Fibroblast of skin of left biceps (primary cell): ENCODE results near the gene CLSTN2.

Source experiments
- DNase-seq, 2 experiments: peaks; one replicate each; pipeline ENCODE4 v3.0.0-alpha.2; 2013; ENCODE audit warnings: low read depth in 2 of 2

The CLSTN2 gene

GRCh38 chr3:140148824-140149390, 213.9 kb downstream of the CLSTN2 start:
- DNase-seq = no peak

DNA sequence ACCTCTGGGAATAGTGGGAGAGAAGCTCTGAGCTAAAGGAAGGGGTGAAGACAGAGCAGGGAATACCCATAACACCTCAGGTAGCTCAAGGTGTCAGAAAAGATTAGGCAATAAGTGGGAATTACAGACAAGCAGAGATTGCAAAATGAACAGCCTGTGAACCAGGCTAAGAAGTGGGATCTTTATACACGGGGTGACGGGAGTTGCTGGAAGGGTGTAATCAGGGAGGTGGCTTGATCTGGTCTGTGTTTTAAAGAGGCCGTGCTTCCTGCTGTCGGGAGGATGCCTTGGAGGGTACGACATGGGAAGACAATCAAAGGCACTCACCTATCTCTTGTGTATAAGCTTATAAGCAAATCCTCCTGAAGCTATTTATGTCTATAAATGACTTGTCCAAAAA, 216.3 kb downstream of the CLSTN2 start:
- no peak for DNase-seq

- DNase-seq = no peak
Observed at GRCh38 chr3:140152851-140153639, 218.1 kb downstream of the CLSTN2 start.

- DNase-seq = no peak
Observed at GRCh38 chr3:140153736-140154135, 218.8 kb downstream of the CLSTN2 start.

DNA sequence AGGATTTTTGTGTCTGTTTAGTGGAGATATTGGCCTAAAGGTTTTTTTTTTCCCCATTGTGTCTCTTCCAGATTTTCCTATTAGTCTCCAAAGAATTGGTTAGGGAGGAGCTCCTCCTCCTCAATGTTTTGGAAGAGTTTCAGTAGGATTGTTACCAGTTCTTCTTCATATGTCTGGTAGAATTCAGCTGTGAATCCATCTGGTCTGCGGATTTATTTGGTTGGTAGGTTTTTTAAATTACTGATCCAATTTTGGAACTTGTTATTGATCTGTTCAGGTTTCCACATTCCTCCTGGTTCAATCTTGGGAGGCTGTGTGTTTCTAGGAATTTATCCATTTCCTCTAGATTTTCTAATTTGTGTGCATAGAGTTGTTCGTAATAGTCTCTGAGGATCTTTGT, 222.2 kb downstream of the CLSTN2 start:
- DNase-seq = no peak

DNA sequence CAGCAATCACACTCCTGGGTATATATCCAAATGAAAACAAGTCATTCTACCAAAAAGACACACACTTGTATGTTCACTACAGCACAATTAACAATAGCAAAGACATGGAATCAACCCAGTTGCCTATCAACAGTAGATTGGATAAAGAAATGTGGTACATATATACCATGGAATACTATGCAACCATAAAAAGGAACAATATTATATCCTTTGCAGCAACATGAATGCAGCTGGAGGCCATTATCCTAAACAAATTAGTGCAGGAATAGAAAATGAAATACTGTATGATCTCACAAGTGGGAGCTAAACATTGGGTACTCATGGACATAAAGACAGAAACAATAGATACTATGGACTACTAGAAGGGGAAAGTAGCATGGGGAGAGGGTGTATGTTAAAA, 224.7 kb downstream of the CLSTN2 start:
- no peak for DNase-seq

GRCh38 chr3:140160553-140160952, 225.6 kb downstream of the CLSTN2 start:
- peak in 1 of 2 experiments; percentile 6 for DNase-seq

DNA sequence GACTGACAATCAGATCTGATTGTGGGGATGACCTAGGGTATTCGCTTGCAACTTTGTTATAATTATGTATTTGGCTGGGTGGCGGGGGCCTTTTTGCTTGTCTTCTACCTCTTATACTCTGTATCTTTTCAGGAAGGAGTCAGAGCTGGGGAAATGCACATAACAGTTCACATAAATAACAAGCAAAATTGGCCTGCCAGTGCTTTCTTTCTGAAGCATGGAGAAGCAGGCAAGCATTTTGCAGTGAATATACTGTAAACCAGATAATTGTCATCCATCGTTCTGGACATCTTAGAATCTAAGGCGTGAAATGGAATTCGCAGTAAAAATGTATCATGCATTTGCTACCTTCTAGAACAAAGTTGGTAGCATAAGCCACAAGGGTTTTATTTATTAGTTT, 227.6 kb downstream of the CLSTN2 start:
- DNase-seq = no peak

- DNase-seq = no peak
Observed at GRCh38 chr3:140163159-140163763, 228.3 kb downstream of the CLSTN2 start.

DNA sequence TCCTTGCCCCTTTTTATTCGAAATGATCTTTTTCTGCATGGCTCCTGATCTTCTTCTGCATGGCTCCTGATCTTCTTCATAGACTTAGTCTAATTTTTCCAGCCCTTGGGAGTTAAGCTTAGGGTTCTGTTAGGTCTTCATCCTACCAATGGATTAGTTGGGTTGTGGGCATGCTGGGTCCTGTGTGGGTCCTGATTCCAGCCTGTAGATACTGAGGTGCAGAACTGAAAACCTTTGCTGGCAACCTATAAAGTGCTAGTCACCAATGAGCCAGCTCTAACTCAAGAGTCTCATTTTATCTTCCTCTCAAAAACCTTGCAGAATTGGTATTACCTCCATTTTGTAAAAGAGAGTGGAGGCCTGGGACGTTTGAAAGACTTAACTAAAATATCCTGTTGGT, 229.2 kb downstream of the CLSTN2 start:
- DNase-seq = no peak

DNA sequence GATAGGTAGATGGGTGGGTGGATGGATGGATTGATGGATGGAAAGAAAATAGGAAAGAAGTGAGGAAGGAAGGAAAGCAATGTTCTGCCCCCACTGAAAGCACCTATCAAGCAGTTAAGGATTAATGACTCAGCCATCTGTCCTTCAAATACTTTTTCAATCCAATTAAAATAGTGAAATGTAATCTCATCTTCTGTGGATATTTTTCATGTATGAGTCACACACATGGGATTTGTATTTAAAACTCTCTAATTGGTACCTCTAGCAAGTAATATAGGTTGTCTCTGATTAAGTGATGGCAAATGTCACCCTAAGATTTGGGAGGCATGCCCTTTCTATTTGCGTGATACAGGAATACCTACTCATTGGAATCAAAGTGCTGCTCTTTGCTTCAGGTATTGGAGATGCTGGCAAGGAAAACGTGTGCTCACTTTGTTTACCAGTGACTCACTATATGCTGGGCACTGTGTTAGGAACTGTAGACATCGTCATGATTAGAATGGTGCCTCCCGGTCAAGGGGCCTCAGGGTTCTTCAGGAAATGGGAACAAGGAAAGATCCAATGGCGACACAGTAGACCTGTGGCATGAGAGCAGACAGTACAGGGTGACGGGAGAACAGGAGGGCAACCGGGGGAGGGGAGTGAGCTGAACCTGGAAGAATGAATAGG, 230.1 kb downstream of the CLSTN2 start:
- DNase-seq = no peak

DNA sequence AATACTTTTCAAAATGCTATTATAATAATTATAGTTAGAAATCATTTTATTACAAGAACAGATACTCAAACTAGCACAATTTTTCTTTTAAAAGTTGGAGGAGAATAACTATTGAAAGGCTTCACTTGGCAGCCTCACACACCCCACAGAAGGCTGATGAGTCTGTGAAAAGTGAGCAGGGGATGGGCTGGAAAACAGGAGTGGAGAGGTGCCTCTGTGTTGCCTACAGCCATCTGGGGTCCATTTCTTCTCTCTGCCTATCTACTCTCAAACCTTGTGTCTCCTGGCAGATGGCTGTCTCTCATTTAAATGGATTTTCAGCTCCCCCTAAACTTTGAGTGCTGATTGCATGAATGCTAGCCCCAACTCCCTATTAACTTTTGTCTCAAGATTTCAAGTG, 230.8 kb downstream of the CLSTN2 start:
- DNase-seq = no peak

DNA sequence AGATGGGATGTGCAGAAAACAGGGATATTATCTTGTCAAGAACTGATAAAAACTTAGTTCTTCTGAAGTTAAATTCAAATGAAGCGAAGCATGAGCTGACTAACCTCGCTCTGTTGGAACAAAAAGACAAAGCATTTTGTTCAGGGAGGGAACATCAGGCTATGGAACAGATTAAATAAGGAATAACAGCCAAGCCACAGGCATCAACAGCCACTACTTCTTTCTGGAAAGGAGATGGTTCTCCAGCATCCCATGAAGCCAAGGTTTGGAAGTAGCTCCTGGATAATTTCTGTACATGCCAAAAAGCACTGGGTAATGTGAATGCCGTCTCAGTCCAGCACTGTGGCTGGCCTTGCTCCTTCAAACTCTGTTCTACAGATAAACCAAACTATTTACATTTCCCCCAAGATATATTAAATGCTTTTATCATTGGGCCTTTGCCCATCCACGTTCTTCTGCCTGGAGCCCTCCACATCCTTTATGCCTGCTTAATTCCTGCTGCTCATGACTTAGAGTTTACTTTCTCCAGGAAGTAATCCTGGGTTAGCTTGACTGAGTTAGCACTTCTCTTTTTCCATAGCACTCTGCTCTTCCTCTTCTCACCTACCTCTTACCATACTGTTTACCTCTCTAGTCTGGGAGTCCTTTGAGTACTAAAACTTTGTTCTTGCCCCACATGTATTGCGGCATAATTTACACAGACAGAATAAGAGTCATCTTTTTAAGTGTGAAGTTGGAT, 232.0 kb downstream of the CLSTN2 start:
- DNase-seq = peak in 1 of 2 experiments; percentile 10

GRCh38 chr3:140167600-140168281, 232.8 kb downstream of the CLSTN2 start:
- DNase-seq = no peak

GRCh38 chr3:140170612-140171011, 235.6 kb downstream of the CLSTN2 start:
- DNase-seq = no peak

- peak in 1 of 2 experiments; percentile 12 for DNase-seq
Observed at GRCh38 chr3:140176526-140176925, 241.5 kb downstream of the CLSTN2 start.

- no peak for DNase-seq
Observed at GRCh38 chr3:140177943-140178342, 243.0 kb downstream of the CLSTN2 start.

GRCh38 chr3:140178482-140178881, 243.5 kb downstream of the CLSTN2 start:
- DNase-seq = no peak

GRCh38 chr3:140180603-140181002, 245.6 kb downstream of the CLSTN2 start:
- DNase-seq = no peak

DNA sequence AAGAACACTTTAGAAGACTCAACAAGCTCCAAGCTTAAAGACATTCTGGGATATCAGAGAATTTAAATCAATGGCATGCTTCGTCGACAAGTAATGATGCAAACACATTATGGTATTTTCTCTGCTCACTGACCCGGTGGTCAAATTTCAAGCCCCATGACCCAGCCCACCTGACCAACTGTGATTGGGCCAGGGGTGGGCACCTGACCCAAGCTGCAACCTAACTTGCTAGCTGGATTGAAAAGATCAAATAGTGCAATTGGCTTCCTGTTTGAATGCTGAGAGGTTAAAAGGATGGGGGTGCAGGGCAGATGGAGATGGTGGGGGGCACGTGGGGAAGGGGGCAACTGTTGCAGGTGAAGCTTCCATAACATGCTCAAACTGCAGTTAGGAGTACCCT, 250.4 kb downstream of the CLSTN2 start:
- no peak for DNase-seq

GRCh38 chr3:140186421-140186920, 251.5 kb downstream of the CLSTN2 start:
- peak; percentile 21 to 40 for DNase-seq
